NK-92 (cell line): ENCODE data around the gene SNRNP200.
"Not testable (repeated sequence)": the region's sequence is repeated elsewhere in the genome, so short reads cannot be mapped to it uniquely, and the experiment has no call there.

Experiments used
- DNase-seq: peaks from one replicate; lab custom pipeline; 2025; ENCODE audit not compliant: unreplicated experiment; lab: John Stamatoyannopoulos, UW

SNRNP200 gene

GRCh38 chr2:96274355-96275056 lies 30.8 kb downstream of the SNRNP200 start:
- no peak for DNase-seq

- no peak for DNase-seq
These were observed 31.6 kb downstream of the SNRNP200 start for GRCh38 chr2:96273763-96274162.

GRCh38 chr2:96271995-96272394 lies 33.4 kb downstream of the SNRNP200 start:
- DNase-seq, result no peak

GRCh38 chr2:96267159-96267971 lies 38.0 kb downstream of the SNRNP200 start:
- DNase-seq, result no peak

- peak; percentile 81 for DNase-seq
These were observed 39.3 kb downstream of the SNRNP200 start, which contains the start of the genes CIAO1 and TMEM127 for GRCh38 chr2:96265840-96266679. TSS of gene CIAO1 (plus strand) at chr2:96266225. CDS start at chr2:96266351, 126 bp downstream. TSS of gene TMEM127 (minus strand) at chr2:96265997. CDS start at chr2:96265381, 616 bp downstream.

GRCh38 chr2:96265349-96265839 lies 40.0 kb downstream of the SNRNP200 start:
- no peak for DNase-seq

GRCh38 chr2:96264656-96265348 lies 40.5 kb downstream of the SNRNP200 start:
- DNase-seq, result no peak

GRCh38 chr2:96264086-96264485 lies 41.3 kb downstream of the SNRNP200 start:
- DNase-seq, result no peak

- no peak for DNase-seq
These were observed 43.0 kb downstream of the SNRNP200 start for GRCh38 chr2:96262306-96262705.

- DNase-seq, result no peak
These were observed 43.9 kb downstream of the SNRNP200 start for GRCh38 chr2:96261328-96262003.

- DNase-seq, result no peak
These were observed 44.7 kb downstream of the SNRNP200 start for GRCh38 chr2:96260387-96261260.

GRCh38 chr2:96259497-96259921 lies 45.8 kb downstream of the SNRNP200 start:
- no peak for DNase-seq

- no peak for DNase-seq
These were observed 47.0 kb downstream of the SNRNP200 start for GRCh38 chr2:96258166-96259022.

GRCh38 chr2:96257744-96258143 lies 47.6 kb downstream of the SNRNP200 start:
- DNase-seq, result not testable (repeated sequence)

GRCh38 chr2:96256611-96257113 lies 48.7 kb downstream of the SNRNP200 start:
- DNase-seq, result no peak

GRCh38 chr2:96254571-96254970 lies 50.8 kb downstream of the SNRNP200 start:
- no peak for DNase-seq

GRCh38 chr2:96253006-96253405 lies 52.3 kb downstream of the SNRNP200 start:
- no peak for DNase-seq

GRCh38 chr2:96252526-96252925 lies 52.8 kb downstream of the SNRNP200 start:
- DNase-seq, result no peak
